ENCODE measurements around the gene PID1.

Gene PID1

GRCh38 chr2:229269941-229270340 is 1.1 kb downstream of the PID1 start:
- DNase-seq (ENCODE audit: low read depth), result no peak
- TF ChIP-seq MYC (IDR thresholded peaks at IDR 0.05; ENCODE audit: low read depth, low read length), result no peak
- TF ChIP-seq POLR2A (IDR thresholded peaks at IDR 0.05; ENCODE audit: extremely low read depth, insufficient read length), result no peak
- TF ChIP-seq CTCF (IDR thresholded peaks at IDR 0.05; ENCODE audit: low read depth, low read length), result no peak
- no peak for TF ChIP-seq MAX (IDR thresholded peaks at IDR 0.05; ENCODE audit: low read depth, low read length)
- H3K4me3 ChIP-seq (ENCODE audit: low read depth, low read length), result no peak overlapping the region

GRCh38 chr2:229269146-229269545 is 1.9 kb downstream of the PID1 start:
- TF ChIP-seq MAX (IDR thresholded peaks at IDR 0.05; ENCODE audit: low read depth, low read length), result no peak
- TF ChIP-seq POLR2A (IDR thresholded peaks at IDR 0.05; ENCODE audit: extremely low read depth, insufficient read length), result no peak
- TF ChIP-seq MYC (IDR thresholded peaks at IDR 0.05; ENCODE audit: low read depth, low read length), result no peak
- TF ChIP-seq CTCF (IDR thresholded peaks at IDR 0.05; ENCODE audit: low read depth, low read length), result no peak
- no peak for DNase-seq (ENCODE audit: low read depth)
- H3K4me3 ChIP-seq (ENCODE audit: low read depth, low read length), result no peak overlapping the region

GRCh38 chr2:229268626-229269025 is 2.5 kb downstream of the PID1 start:
- TF ChIP-seq MYC (IDR thresholded peaks at IDR 0.05; ENCODE audit: low read depth, low read length) (no peak), MAX (IDR thresholded peaks at IDR 0.05; ENCODE audit: low read depth, low read length) (no peak), POLR2A (IDR thresholded peaks at IDR 0.05; ENCODE audit: extremely low read depth, insufficient read length) (no peak), CTCF (IDR thresholded peaks at IDR 0.05; ENCODE audit: low read depth, low read length) (no peak)
- H3K4me3 ChIP-seq (ENCODE audit: low read depth, low read length), result no peak overlapping the region
- no peak for DNase-seq (ENCODE audit: low read depth)

GRCh38 chr2:229267080-229267479 is 4.0 kb downstream of the PID1 start:
- no peak for TF ChIP-seq MAX (IDR thresholded peaks at IDR 0.05; ENCODE audit: low read depth, low read length)
- TF ChIP-seq CTCF (IDR thresholded peaks at IDR 0.05; ENCODE audit: low read depth, low read length), result no peak
- no peak for TF ChIP-seq POLR2A (IDR thresholded peaks at IDR 0.05; ENCODE audit: extremely low read depth, insufficient read length)
- no peak overlapping the region for H3K4me3 ChIP-seq (ENCODE audit: low read depth, low read length)

GRCh38 chr2:229265727-229266126 is 5.4 kb downstream of the PID1 start:
- H3K4me3 ChIP-seq (ENCODE audit: low read depth, low read length), result no peak overlapping the region
- no peak for DNase-seq (ENCODE audit: low read depth)
- TF ChIP-seq CTCF (IDR thresholded peaks at IDR 0.05; ENCODE audit: low read depth, low read length) (no peak), MYC (IDR thresholded peaks at IDR 0.05; ENCODE audit: low read depth, low read length) (no peak), POLR2A (IDR thresholded peaks at IDR 0.05; ENCODE audit: extremely low read depth, insufficient read length) (no peak), MAX (IDR thresholded peaks at IDR 0.05; ENCODE audit: low read depth, low read length) (no peak)

More at GRCh38 chr2:229267080-229267479, 4.0 kb downstream of the PID1 start:
- no peak for DNase-seq (ENCODE audit: low read depth)

- H3K4me3 ChIP-seq (ENCODE audit: low read depth, low read length), result no peak overlapping the region
- TF ChIP-seq CTCF (IDR thresholded peaks at IDR 0.05; ENCODE audit: low read depth, low read length) (no peak), MYC (IDR thresholded peaks at IDR 0.05; ENCODE audit: low read depth, low read length) (no peak), POLR2A (IDR thresholded peaks at IDR 0.05; ENCODE audit: extremely low read depth, insufficient read length) (no peak), MAX (IDR thresholded peaks at IDR 0.05; ENCODE audit: low read depth, low read length) (no peak)
- DNase-seq (ENCODE audit: low read depth), result no peak
These were observed 9.5 kb downstream of the PID1 start for GRCh38 chr2:229261599-229261998.

All from NB4 (cell line).